Endothelial cell of umbilical vein (primary cell): ENCODE data around the gene TREML4.

Source experiments
- POLR2A ChIP-seq: IDR thresholded peaks from 2 replicates; pipeline ENCODE4 v1.6.1; 2012; ENCODE audit warnings: low read depth, mild to moderate bottlenecking, control low read depth, low read length
- TF ChIP-seq, protein P1 (sequence below), 2 donors: IDR thresholded peaks; 1 replicate in 1 of 2; 2 replicates in 1 of 2; pipeline ENCODE4 v1.5.1; 2011; ENCODE audit warnings: low read length in 2 of 2, mild to moderate bottlenecking in 2 of 2, moderate library complexity in 2 of 2, control low read depth in 1 of 2, inconsistent platforms in 1 of 2, low read depth in 1 of 2; ENCODE audit not compliant: insufficient read depth in 1 of 2; ENCODE audit errors: extremely low read depth in 1 of 2

DNA sequence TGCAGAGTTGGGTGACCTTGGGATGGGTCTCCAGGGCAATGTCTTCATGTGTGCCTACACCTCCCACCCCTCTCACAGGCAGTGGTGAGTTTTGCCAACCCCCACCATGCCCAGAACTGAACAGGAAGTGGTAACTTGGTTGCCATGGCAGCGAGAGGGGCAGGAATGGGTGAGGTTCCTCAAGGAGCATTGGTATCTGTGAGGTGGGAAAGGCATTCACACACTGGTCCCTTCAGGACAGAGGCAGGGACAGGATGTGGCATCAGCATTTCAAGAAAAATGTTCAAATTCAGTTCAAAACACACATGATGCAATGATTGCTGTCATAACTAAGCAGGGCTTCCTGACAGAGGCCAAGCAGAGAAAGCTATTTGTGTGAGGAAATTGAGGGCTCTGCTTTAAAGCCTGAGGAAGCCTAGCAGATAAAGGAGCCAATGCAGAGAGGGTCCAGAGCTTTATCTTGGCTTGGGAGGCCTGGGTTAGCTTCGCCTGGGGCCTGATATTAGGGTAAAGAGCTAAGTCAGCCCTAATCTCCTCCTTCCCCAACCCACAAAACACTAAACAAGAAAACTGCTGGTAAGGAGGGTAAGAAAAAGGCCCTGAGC is 27.8 kb upstream of the TREML4 start:
- no peak for TF ChIP-seq POLR2A
- TF ChIP-seq, protein P1, sequence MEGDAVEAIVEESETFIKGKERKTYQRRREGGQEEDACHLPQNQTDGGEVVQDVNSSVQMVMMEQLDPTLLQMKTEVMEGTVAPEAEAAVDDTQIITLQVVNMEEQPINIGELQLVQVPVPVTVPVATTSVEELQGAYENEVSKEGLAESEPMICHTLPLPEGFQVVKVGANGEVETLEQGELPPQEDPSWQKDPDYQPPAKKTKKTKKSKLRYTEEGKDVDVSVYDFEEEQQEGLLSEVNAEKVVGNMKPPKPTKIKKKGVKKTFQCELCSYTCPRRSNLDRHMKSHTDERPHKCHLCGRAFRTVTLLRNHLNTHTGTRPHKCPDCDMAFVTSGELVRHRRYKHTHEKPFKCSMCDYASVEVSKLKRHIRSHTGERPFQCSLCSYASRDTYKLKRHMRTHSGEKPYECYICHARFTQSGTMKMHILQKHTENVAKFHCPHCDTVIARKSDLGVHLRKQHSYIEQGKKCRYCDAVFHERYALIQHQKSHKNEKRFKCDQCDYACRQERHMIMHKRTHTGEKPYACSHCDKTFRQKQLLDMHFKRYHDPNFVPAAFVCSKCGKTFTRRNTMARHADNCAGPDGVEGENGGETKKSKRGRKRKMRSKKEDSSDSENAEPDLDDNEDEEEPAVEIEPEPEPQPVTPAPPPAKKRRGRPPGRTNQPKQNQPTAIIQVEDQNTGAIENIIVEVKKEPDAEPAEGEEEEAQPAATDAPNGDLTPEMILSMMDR (IDR thresholded peaks at IDR 0.05; ENCODE audit: extremely low read depth in 1 of 2, insufficient read depth in 1 of 2, low read depth in 1 of 2, low read length in 2 of 2): no peak
